Heart left ventricle (tissue), 13 donors: ENCODE results near the gene DTWD2.

Experiments used
- CTCF ChIP-seq, 12 donors: fragments of 200-600 bp; sonication (generic) in 4 of 12; IDR thresholded peaks; one replicate each; pipeline versions ENCODE4 v1.5.0 to v1.8.0; 2018 to 2022; ENCODE audit warnings: antibody characterized with exemption in 12 of 12, mild to moderate bottlenecking in 5 of 12
- POLR2A ChIP-seq, 2 donors: fragments of 450-650 bp; IDR thresholded peaks; one replicate each; pipeline ENCODE4 v1.6.1; 2017; ENCODE audit warnings: antibody characterized with exemption in 2 of 2, mild to moderate bottlenecking in 2 of 2, moderate library complexity in 2 of 2
- donor health status: ischemic (EF 13 %, LVEDD 7.1; RV severe dilation, severe dysfunction).
- donor health status: DM: no; HTN: yes; CAD: no.
- donor health status: DM: no; HTN: no; CAD: no.
- donor health status: ischemic (EF 25% LVEDD 6.9; RV normal size, moderate dysfunction).
- donor health status: ischemic (EF 25% LVEDD 5.7; RV mildly dilated, moderate dysfunction).
- donor health status: ischemic (EF 35%, LVEDD 5.7; RV mildly dilated, moderate dysfunction).
- donor health status: nonischemic (EF 11% LVEDD 7.7; RV severe dilation, severe dysfunction).
- donor health status: DM: yes; HTN: yes; CAD: no.
- donor health status: PGD.
- donor health status: ischemic (EF 29% LVEDD 5.4; RV normal size, mild dysfunction).
- donor health status: nonischemic (EF 23%, LVEDD 6.1; RV moderate dilation, normal function).

DNA sequence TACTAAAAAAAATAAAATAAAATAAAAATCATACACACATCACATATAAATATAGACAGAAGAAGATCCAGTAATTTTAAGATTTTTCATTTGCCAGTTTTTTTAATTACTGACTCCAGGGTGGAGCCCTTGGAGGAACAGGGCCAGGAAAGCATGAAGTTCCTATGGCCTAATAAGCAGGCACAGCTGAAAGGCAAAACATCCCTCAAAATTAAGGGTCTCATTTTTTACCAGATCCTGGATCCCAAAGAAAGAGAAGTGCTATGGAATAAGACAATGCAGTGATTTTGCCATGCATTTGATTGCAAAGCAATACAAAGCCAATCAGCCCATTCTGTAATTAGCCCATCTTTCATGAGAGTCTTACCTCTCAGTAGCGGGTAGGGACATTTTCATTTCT lies 11.3 kb upstream of the DTWD2 start:
- no peak for TF ChIP-seq CTCF (IDR thresholded peaks at IDR 0.05)
- TF ChIP-seq POLR2A (IDR thresholded peaks at IDR 0.05) = no peak
